WERI-Rb-1 (cell line): Measurements from ENCODE around the gene WBP1.

Experiments used
- DNase-seq: peaks from one replicate; pipeline ENCODE4 v3.0.0-alpha.2; 2020
- H3K27ac ChIP-seq: fragments of 250-450 bp; sonication (Bioruptor Pico); 2 replicates; pipeline ENCODE4 v1.5.1; 2020; ENCODE audit warnings: mild to moderate bottlenecking, moderate library complexity
- H3K27me3 ChIP-seq: fragments of 250-450 bp; sonication (Bioruptor Pico); 2 replicates; pipeline ENCODE4 v1.5.1; 2021; ENCODE audit warnings: mild to moderate bottlenecking, low read depth, moderate library complexity; ENCODE audit not compliant: insufficient read depth, severe bottlenecking
- H3K36me3 ChIP-seq: fragments of 250-450 bp; sonication (Bioruptor Pico); 2 replicates; pipeline ENCODE4 v1.5.1; 2020; ENCODE audit warnings: mild to moderate bottlenecking, moderate library complexity
- H3K4me3 ChIP-seq: 2 replicates; pipeline ENCODE4 v1.5.1; 2011; ENCODE audit warnings: low read depth, mild to moderate bottlenecking, control low read depth, low read length
- H3K9me3 ChIP-seq: fragments of 250-450 bp; sonication (Bioruptor Pico); 2 replicates; pipeline ENCODE4 v1.5.1; 2021; ENCODE audit warnings: mild to moderate bottlenecking, moderate library complexity; ENCODE audit not compliant: severe bottlenecking
- TF ChIP-seq, protein P1 (sequence below): IDR thresholded peaks from 2 replicates; pipeline ENCODE4 v1.5.1; 2011; ENCODE audit warnings: low read depth, mild to moderate bottlenecking, control low read depth, inconsistent platforms, low read length

Gene WBP1

DNA sequence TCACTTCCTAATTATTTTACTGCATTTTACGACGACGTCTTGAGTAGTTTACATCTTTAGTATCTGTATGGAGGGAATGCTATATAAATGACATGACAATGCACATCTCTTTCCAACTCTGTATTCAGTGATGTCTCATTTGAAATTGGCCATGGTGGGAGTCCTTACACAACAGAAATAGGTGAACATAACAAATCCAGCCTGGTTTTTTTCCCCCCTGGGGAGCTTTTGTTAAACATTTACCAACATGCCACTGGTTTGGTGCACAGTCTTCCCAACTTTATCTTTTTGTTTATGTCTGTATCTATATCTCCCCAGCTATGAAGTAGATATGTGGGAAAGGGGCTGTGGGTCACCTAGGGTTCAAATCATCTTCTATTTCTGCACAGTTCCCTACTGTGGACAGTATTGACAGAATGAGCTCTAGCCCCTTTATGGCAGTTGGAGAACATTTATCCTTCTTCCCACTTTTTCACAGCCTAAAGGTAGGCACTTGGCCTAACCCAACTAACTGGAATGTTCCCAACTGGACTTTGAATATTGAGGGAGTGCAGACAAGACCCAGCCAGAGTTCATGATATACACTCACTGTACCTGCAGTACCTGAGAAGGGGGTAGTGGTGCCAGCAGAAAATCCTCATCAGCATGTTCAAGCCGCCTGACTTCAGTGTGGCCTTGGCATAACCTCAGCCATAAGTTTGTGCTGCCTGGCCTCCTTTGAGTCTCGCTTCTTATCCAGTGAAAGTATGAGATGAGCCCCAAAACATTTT is 10.8 kb upstream of the WBP1 start:
- DNase-seq: no peak
- Histone ChIP-seq H3K9me3 (no peaks in the 10 kb centered on the region), H3K27ac (no peak overlapping the region), H3K27me3 (no peaks in the 10 kb centered on the region), H3K36me3 (no peaks in the 10 kb centered on the region), H3K4me3 (no peak overlapping the region)
- TF ChIP-seq, protein P1, sequence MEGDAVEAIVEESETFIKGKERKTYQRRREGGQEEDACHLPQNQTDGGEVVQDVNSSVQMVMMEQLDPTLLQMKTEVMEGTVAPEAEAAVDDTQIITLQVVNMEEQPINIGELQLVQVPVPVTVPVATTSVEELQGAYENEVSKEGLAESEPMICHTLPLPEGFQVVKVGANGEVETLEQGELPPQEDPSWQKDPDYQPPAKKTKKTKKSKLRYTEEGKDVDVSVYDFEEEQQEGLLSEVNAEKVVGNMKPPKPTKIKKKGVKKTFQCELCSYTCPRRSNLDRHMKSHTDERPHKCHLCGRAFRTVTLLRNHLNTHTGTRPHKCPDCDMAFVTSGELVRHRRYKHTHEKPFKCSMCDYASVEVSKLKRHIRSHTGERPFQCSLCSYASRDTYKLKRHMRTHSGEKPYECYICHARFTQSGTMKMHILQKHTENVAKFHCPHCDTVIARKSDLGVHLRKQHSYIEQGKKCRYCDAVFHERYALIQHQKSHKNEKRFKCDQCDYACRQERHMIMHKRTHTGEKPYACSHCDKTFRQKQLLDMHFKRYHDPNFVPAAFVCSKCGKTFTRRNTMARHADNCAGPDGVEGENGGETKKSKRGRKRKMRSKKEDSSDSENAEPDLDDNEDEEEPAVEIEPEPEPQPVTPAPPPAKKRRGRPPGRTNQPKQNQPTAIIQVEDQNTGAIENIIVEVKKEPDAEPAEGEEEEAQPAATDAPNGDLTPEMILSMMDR: no peak

DNA sequence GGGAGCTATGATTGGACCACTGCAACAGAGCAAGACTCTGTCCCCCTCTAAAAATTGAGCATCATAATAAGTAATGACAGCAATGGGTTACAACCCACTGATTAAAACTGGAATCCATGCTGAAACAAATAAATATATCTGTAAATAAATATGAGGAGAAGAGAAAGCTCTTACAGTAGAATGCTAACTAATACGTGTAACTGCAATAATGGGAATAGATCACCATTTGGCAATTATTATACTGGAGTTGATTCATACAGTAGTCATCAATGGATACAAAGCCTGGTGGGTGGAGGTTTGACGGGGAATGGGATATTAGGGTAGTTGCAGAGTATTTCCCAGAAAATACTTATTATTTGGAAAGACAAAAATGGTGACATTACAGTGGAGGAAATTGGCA is 9.5 kb upstream of the WBP1 start:
- TF ChIP-seq, protein P1: no peak
- Histone ChIP-seq H3K36me3 (no peaks in the 10 kb centered on the region), H3K9me3 (no peaks in the 10 kb centered on the region), H3K27ac (no peak overlapping the region), H3K4me3 (no peak overlapping the region), H3K27me3 (no peaks in the 10 kb centered on the region)
- DNase-seq: no peak

DNA sequence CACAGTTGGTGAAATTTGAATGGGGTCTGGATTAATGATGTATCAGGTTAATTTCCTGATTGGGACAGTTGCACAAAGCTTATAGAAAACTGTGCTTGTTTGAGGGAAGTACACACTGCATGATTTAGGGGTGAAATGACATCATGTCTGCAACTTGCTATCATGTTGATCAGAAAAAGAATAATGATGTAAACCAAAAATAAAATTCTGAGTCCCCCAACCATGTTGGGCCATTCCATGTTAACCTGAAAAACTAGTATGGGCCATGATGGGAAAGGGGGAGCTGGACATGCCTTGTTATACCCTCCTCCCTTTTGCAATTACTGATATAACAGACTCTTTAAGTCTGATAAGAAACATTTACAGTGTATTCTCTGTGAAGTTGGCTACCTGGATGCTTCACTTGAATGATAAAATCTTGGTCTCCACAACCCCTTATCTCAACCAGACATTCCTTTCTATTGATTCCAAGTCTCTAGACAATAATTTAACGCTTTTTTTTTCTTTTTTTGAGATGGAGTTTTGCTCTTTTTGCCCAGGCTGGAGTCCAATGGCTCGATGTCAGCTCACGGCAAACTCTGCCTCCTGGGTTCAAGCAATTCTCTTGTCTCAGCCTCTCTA is 7.6 kb upstream of the WBP1 start:
- Histone ChIP-seq H3K9me3 (no peaks in the 10 kb centered on the region), H3K27me3 (no peaks in the 10 kb centered on the region), H3K4me3 (no peak overlapping the region), H3K36me3 (no peaks in the 10 kb centered on the region), H3K27ac (no peak overlapping the region)
- TF ChIP-seq, protein P1: no peak
- DNase-seq: no peak

DNA sequence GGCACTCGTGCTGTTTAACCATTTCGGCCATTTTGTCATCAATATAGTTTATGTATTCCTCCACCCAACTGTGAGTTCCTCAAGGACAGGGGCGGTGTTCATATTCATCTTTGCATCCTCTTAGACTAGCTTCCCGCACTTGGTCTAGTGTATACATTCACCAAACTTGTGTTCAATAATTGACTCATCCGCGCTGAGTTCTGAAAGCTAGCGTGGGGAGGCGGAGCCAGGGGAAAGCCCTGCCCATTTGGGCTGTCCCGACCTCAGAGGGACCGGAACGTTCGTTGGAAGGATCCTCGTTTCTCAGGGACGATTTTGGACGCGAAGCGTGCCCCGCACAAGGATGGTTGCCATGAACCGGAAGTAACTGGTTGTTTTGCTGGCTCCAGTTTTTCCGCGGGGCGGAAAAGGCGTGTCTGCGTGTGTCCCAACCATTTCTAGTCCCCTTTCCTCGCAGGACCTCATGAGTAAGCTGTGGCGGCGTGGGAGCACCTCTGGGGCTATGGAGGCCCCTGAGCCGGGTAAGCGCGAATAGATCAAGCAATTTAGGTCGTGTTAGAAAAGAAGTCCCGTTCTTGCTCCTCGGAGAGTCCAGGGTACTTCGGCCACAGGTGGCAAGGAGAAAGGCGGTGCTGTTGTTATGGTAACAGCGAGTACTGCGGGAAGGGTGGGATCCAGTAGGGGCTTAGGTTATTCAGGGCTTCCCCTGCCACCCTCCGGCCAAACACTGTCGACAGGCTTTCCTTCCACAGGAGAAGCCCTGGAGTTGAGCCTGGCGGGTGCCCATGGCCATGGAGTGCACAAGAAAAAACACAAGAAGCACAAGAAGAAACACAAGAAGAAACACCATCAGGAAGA is 3.4 kb upstream of the WBP1 start, which contains the start of gene INO80B:
Gene INO80B (plus strand): TSS at position 434 of the 858 bp plus-strand sequence. CDS start 30 bp downstream, at position 464.
- peaks cover 5% of the 10 kb centered on the region for H3K36me3 ChIP-seq
- no peaks in the 10 kb centered on the region for H3K9me3 ChIP-seq
- TF ChIP-seq, protein P1: 0 out of 2 replicates have a peak, but pooled peaks have one; percentile 17
- H3K4me3 ChIP-seq: peak within 1 kb of the TSS; percentile 71
- H3K27ac ChIP-seq: peak within 1 kb of the TSS; percentile 46
- H3K27me3 ChIP-seq: no peaks in the 10 kb centered on the region
- DNase-seq: peak; percentile 98

DNA sequence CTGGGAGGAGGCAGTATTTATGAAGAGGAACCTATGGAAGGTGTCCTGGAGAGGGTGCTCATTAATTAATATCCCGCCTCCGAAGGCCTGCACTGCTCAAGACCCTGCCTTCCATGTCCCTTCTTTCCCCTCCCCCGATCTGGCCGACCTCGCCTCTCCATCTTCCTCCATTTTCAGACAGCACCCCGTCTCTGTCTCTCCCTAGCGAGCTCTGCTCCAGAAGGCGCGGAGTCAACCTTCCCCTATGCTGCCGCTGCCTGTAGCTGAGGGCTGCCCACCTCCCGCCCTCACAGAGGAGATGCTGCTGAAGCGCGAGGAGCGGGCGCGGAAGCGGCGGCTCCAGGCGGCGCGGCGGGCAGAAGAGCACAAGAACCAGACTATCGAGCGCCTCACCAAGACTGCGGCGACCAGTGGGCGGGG is 1.1 kb upstream of the WBP1 start:
- no peak for DNase-seq
- H3K27me3 ChIP-seq: no peaks in the 10 kb centered on the region
- peak overlapping the region; percentile 92 for H3K27ac ChIP-seq

More for the DNA sequence above, 1.1 kb upstream of the WBP1 start:
- TF ChIP-seq, protein P1: 0 out of 2 replicates have a peak, but pooled peaks have one; percentile 0
- Histone ChIP-seq H3K4me3 (peak overlapping the region; percentile 81), H3K36me3 (peaks cover 20% of the 10 kb centered on the region), H3K9me3 (no peaks in the 10 kb centered on the region)
